Lung (tissue), 12 donors: ENCODE results near the gene MYO16. TPM values are rescaled to one million over a fixed set of nuclear protein-coding genes. Genes with fewer than 3 reads are reported as not detected.

Source experiments
- ATAC-seq: fragments of 200-7000 bp; cut with Tn5 transposase; one replicate; pipeline ENCODE4 v1.9.1; 2020; ENCODE audit warnings: moderate number of reproducible peaks; ENCODE audit not compliant: insufficient read depth, low FRiP score
- DNase-seq, 3 donors: peaks; one replicate each; pipeline ENCODE4 v3.0.0-alpha.2; 2013 to 2017
- H3K27ac ChIP-seq, 2 donors: one replicate each; pipeline ENCODE4 v1.5.1; 2013; ENCODE audit warnings: mild to moderate bottlenecking in 2 of 2, moderate library complexity in 2 of 2, control low read depth in 1 of 2, inconsistent platforms in 1 of 2, low read depth in 1 of 2, low read length in 1 of 2
- H3K27me3 ChIP-seq, 3 donors: one replicate each; pipeline ENCODE4 v1.5.1; 2013; ENCODE audit warnings: low read length in 2 of 3; ENCODE audit not compliant: control insufficient read depth in 3 of 3, insufficient read depth in 3 of 3
- H3K36me3 ChIP-seq, 4 donors: one replicate each; pipeline ENCODE4 v1.5.1; 2013; ENCODE audit warnings: low read length in 4 of 4, mild to moderate bottlenecking in 1 of 4, moderate library complexity in 1 of 4; ENCODE audit not compliant: control insufficient read depth in 4 of 4, insufficient read depth in 4 of 4
- H3K4me1 ChIP-seq, 5 donors: one replicate each; pipeline ENCODE4 v1.5.1; 2013; ENCODE audit warnings: low read length in 5 of 5, mild to moderate bottlenecking in 2 of 5, moderate library complexity in 1 of 5; ENCODE audit not compliant: control insufficient read depth in 5 of 5, insufficient read depth in 5 of 5
- H3K4me3 ChIP-seq: one replicate; pipeline ENCODE4 v1.5.1; 2013; ENCODE audit warnings: mild to moderate bottlenecking, control low read depth, moderate library complexity
- H3K9ac ChIP-seq, 2 donors: one replicate each; pipeline ENCODE4 v1.5.1; 2013; ENCODE audit warnings: low read length in 2 of 2, control low read depth in 1 of 2; ENCODE audit not compliant: insufficient read depth in 1 of 2
- H3K9me3 ChIP-seq, 4 donors: one replicate each; pipeline ENCODE4 v1.5.1; 2013; ENCODE audit warnings: low read length in 3 of 4, mild to moderate bottlenecking in 1 of 4, moderate library complexity in 1 of 4; ENCODE audit not compliant: control insufficient read depth in 4 of 4, insufficient read depth in 3 of 4
- CTCF ChIP-seq: IDR thresholded peaks from 2 replicates; pipeline ENCODE4 v1.5.1; 2012; ENCODE audit warnings: mild to moderate bottlenecking; ENCODE audit errors: control extremely low read depth, extremely low read depth
- WGBS, 2 donors: extraction: QIAGEN DNeasy Blood & Tissue Kit; methylation state at CpG; one replicate each; pipeline ENCODE4 v1.1.7; 2013; 5-methylcytosine and 5-hydroxymethylcytosine counted together
- polyA plus RNA-seq, 2 donors: library from polyadenylated mRNA; stranded (reverse); fragments of 200-250 nt; gene quantifications; one replicate each; pipeline ENCODE4 v1.2.1, GENCODE V29; 2013
- total RNA-seq, 2 donors: library from RNA; depleted of rRNA in 1 of 2; stranded (reverse); fragments of >200 nt in 1 of 2; gene quantifications; one replicate each; pipeline ENCODE4 v1.2.1, GENCODE V29; 2014 to 2021
- donor health status: control.
- donor health status: control.
- donor health status: Bipolar disorder and iron deficiency.
- donor health status: healthy.
- donor health status: DM: yes; HTN: yes; CAD: no.

The MYO16 gene
- total and polyA plus RNA-seq, 4 donors: 0.12 to 13.8 (median 0.88) TPM

GRCh38 chr13:109160357-109160756 lies 530.9 kb downstream of the MYO16 start:
- Histone ChIP-seq H3K4me3 (no peak overlapping the region), H3K4me1 (peaks cover 0 to 6% (median 2%) of the 10 kb centered on the region in 5 donors), H3K27me3 (peaks cover 0 to 8% (median 5%) of the 10 kb centered on the region in 3 donors), H3K27ac (no peak overlapping the region), H3K9me3 (peaks cover 0 to 4% (median 0%) of the 10 kb centered on the region in 4 donors), H3K36me3 (no peaks in the 10 kb centered on the region), H3K9ac (no peak overlapping the region)
- ATAC-seq (no peak), DNase-seq (no peak)
- WGBS, 2 donors: 82 to 92% methylated on average over 4 of the region's 4 CpGs
- TF ChIP-seq CTCF: no peak

- no peak for ATAC-seq
- H3K36me3 ChIP-seq: no peaks in the 10 kb centered on the region
- WGBS, 2 donors: 84 to 89% methylated on average over 11 of the region's 11 CpGs
- peak in 1 of 3 donors; percentile 31 for DNase-seq
- H3K27ac ChIP-seq: no peak overlapping the region
- no peak for TF ChIP-seq CTCF
- H3K4me1 ChIP-seq: peaks cover 0 to 3% (median 0%) of the 10 kb centered on the region in 5 donors
- H3K27me3 ChIP-seq: peaks cover 0 to 8% (median 5%) of the 10 kb centered on the region in 3 donors
- H3K4me3 ChIP-seq: no peak overlapping the region
- no peak overlapping the region for H3K9ac ChIP-seq
- peaks cover 0 to 4% (median 0%) of the 10 kb centered on the region in 4 donors for H3K9me3 ChIP-seq
These were observed 531.7 kb downstream of the MYO16 start for GRCh38 chr13:109160887-109161669.

GRCh38 chr13:109162248-109163036 lies 533.0 kb downstream of the MYO16 start:
- H3K27me3 ChIP-seq: peaks cover 0 to 5% (median 3%) of the 10 kb centered on the region in 3 donors
- DNase-seq (peak in 1 of 3 donors; percentile 15), ATAC-seq (peak; percentile 37)
- peaks cover 0 to 4% (median 0%) of the 10 kb centered on the region in 4 donors for H3K9me3 ChIP-seq
- no peak overlapping the region for H3K9ac ChIP-seq
- no peak overlapping the region for H3K4me3 ChIP-seq
- TF ChIP-seq CTCF: no peak
- H3K27ac ChIP-seq: no peak overlapping the region
- H3K4me1 ChIP-seq: peaks cover 0 to 5% (median 0%) of the 10 kb centered on the region in 5 donors
- H3K36me3 ChIP-seq: no peaks in the 10 kb centered on the region
- WGBS, 2 donors: 42 to 58% methylated on average over 7 of the region's 7 CpGs
